OCI-LY7 (cell line): ENCODE data around the gene AWAT1. TPM values are rescaled to one million over a fixed set of nuclear protein-coding genes. Genes with fewer than 3 reads are reported as not detected.

ENCODE experiments used
- small RNA-seq: library from RNA; depleted of rRNA; stranded (forward); fragments of <200 nt; gene quantifications from one replicate; pipeline ENCODE3, GENCODE V24; 2014
- total RNA-seq, 2 experiments: library from RNA; depleted of rRNA in 1 of 2; stranded (reverse); fragments of >200 nt in 1 of 2; shearing (Covaris generic) in 1 of 2; gene quantifications; 2 replicates each; pipeline ENCODE4 v1.2.3, GENCODE V29; 2014 to 2022

AWAT1 gene
- total RNA-seq, 2 experiments from 2014 or later = not detected

Small RNA genes lying within 50 kb of the gene (small RNA-seq; reads per million reads assigned to genes)
- not detected for gene RNA5SP507

Other genes starting within 250 kb of the AWAT1 start
- gene AWAT2, start 184.7 kb upstream of the AWAT1 start, total RNA-seq (2014; rRNA removed; shearing (Covaris generic)) = not detected in 2 replicates
- gene AWAT2, start 184.7 kb upstream of the AWAT1 start, total RNA-seq (2022) = not detected in 2 replicates
- gene OTUD6A, start 172.2 kb upstream of the AWAT1 start, total RNA-seq (2014; rRNA removed; shearing (Covaris generic)) = not detected in 2 replicates
- not detected in 2 replicates for gene OTUD6A, start 172.2 kb upstream of the AWAT1 start, total RNA-seq (2022)
- 47.2 and 60.0 TPM in 2 replicates for gene IGBP1, start 101.2 kb upstream of the AWAT1 start, total RNA-seq (2014; rRNA removed; shearing (Covaris generic))
- gene IGBP1, start 101.2 kb upstream of the AWAT1 start, total RNA-seq (2022) = 60.5 and 61.7 TPM in 2 replicates
- gene DGAT2L6, start 57.2 kb upstream of the AWAT1 start, total RNA-seq (2014; rRNA removed; shearing (Covaris generic)) = not detected in 2 replicates
- not detected in 2 replicates for gene DGAT2L6, start 57.2 kb upstream of the AWAT1 start, total RNA-seq (2022)
- 0.16 and 0.31 TPM in 2 replicates for gene P2RY4, start 25.5 kb downstream of the AWAT1 start, total RNA-seq (2014; rRNA removed; shearing (Covaris generic))
- 0.21 and 0.46 TPM in 2 replicates for gene P2RY4, start 25.5 kb downstream of the AWAT1 start, total RNA-seq (2022)
- not detected in 2 replicates for gene ARR3, start 33.7 kb downstream of the AWAT1 start, total RNA-seq (2014; rRNA removed; shearing (Covaris generic))
- not detected in 2 replicates for gene ARR3, start 33.7 kb downstream of the AWAT1 start, total RNA-seq (2022)
- gene RAB41, start 47.5 kb downstream of the AWAT1 start, total RNA-seq (2014; rRNA removed; shearing (Covaris generic)) = not detected in 2 replicates
- not detected in 2 replicates for gene RAB41, start 47.5 kb downstream of the AWAT1 start, total RNA-seq (2022)
- gene PDZD11, start 55.3 kb downstream of the AWAT1 start, total RNA-seq (2014; rRNA removed; shearing (Covaris generic)) = 23.0 and 23.3 TPM in 2 replicates
- 27.4 and 30.3 TPM in 2 replicates for gene PDZD11, start 55.3 kb downstream of the AWAT1 start, total RNA-seq (2022)
- gene KIF4A, start 55.4 kb downstream of the AWAT1 start, total RNA-seq (2014; rRNA removed; shearing (Covaris generic)) = 29.9 and 32.5 TPM in 2 replicates
- gene KIF4A, start 55.4 kb downstream of the AWAT1 start, total RNA-seq (2022) = 40.7 and 43.4 TPM in 2 replicates
- gene GDPD2, start 188.7 kb downstream of the AWAT1 start, total RNA-seq (2014; rRNA removed; shearing (Covaris generic)) = 0.16 TPM in 1 of 2 replicates, not detected in the other
- gene GDPD2, start 188.7 kb downstream of the AWAT1 start, total RNA-seq (2022) = not detected in 2 replicates
- gene DLG3, start 210.2 kb downstream of the AWAT1 start, total RNA-seq (2014; rRNA removed; shearing (Covaris generic)) = 0.06 TPM in 1 of 2 replicates, not detected in the other
- 0.09 TPM in 1 of 2 replicates, not detected in the other for gene DLG3, start 210.2 kb downstream of the AWAT1 start, total RNA-seq (2022)